Dermis microvascular lymphatic vessel endothelial cell (primary cell): ENCODE measurements around the gene APIP. TPM values are rescaled to one million over a fixed set of nuclear protein-coding genes. Genes with fewer than 3 reads are reported as not detected.

Experiments
- DNase-seq, 2 donors: peaks; one replicate each; pipeline versions ENCODE4 v3.0.0 to v3.0.0-alpha.2; 2010; ENCODE audit warnings: low read depth in 2 of 2
- total RNA-seq: library from RNA; depleted of rRNA; stranded (reverse); fragments of >200 nt; gene quantifications from 2 replicates; pipeline ENCODE4 v1.2.1, GENCODE V29; 2014

The APIP gene
- total RNA-seq, 1 donor from 2014 or later, result 16.6 TPM

DNA sequence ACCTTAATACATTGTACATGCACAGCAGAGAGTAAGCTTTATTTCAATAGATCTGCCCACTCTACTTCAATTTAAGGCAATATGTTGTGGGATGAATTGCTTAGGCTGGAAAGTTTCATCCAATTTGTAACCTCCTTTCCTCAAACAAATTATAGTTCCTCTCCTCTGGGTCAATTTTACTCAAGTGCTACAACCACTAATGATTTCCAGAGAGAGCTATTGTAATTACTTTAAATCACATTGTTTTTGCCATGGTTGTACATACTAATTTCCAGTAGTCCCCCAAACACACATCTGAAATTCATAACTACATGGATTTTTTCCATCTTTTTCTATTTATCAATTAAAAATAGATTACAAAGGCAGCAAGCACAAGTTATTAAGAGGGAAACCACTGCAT lies 72.9 kb downstream of the APIP start:
- DNase-seq, result no peak

DNA sequence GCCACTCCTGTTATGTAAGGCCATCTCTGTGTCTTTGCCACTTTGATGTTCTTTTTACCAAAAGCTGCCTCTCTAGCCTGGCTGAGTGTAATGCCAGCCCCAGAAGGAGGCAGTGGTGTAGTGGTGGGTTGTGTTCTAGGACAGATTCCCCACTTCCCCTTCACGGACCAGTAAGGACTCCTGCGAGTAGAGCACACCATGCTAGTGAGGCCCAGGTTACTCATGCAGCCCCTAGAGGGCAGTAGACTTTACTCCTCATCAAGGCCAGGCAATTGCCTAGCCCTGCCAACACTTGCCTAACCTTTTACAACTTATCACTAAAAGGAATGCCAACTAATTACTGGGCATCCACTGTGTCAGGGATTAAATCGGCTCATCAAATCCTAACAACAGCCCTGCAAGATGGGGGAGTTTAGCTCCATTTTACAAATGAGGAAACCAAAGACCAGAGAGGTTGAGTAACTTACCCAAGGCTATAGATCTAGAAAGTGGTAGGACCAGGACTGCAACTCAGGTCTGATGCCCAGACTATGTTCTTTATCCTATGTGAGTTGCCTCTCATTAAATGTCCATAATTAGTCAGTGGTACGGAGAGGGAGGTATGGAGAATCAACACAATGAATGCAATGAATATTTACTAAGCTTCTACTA lies 75.3 kb downstream of the APIP start:
- DNase-seq, result peak; percentile 6 to 37

DNA sequence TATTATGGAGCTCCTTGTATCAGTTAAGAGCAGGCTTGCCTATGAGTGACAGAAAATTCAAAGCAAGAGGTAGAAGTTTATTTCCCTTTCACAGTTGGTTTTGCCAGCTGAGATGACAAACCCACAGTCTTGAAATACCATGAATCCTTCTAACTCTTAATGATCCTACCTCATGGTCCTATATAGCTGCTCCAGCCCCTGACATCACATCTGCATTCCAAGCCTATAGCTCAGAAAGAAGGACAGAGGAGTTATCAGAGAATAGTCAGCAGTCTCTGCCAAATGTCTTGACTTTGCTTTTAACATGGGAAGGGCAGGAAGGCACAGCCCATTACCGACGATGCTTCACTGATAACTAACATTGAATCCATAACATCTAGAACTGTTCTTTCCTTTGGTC lies 76.2 kb downstream of the APIP start:
- no peak for DNase-seq

DNA sequence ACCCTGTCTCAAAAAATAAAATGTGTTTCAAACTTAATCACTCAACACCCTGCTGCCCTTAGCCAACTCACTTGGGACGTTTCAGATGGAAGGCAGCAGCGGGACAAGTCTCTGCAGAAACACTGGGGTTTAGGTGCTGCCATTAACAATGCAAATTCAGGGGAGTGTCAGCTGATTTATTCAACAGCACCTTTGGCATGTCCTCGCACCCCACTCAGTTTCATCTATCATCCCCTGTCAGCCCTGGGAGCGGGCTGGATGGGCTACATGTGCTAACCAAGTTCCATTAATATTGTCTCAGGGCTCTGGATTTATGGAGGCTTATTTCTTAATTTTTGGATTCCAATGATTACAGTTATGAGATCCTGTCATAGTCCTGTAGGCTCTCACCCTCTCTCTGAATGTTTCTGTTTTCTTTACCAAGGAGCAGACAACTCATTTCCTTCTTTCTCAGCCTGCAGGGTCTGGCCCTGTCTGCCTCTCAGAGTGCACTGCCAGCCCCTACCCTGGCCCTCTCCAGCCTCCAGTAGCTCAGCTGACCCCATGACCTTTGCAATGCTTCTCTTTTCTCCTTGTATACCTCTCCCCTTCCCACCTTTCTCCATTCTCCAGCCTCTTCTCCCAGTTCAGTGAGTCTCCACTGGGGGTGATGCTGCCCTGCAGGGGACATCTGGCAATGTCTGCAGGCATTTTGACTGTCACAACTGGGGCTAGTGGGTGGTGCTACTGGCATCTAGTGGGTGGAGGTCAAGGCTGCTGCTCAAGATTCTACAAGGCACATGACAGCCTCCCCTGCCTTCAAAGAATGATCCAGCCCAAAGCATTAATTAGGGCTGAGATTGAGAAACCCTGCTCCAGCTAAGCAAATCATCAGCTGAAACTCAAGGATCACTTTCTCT lies 79.0 kb downstream of the APIP start:
- DNase-seq, result peak in 1 of 2 donors; percentile 38

DNA sequence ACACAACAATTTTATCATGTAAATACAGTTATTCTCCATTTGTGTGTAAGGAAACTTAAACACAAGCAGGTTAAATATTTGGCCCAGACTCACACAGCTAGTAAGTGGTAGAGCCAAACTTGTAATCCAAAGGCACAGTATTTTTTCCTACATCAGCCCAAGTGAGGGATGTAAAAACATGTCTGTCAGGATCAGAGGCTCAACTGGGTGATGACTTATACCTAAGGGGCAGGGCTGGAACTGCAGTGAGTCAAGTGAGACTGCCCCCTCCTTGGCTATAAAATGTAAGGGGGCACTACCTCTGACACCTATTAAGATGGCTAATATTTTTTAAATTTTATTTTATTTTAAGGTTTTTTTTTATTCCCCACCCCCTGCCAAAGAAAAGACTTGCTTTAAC lies 82.6 kb downstream of the APIP start:
- no peak for DNase-seq

Other genes with a start within 250 kb of the APIP start
- 15.3 and 15.4 TPM in 2 replicates for gene PDHX, start 239 bp upstream of the APIP start, total RNA-seq
- gene CD44, start 222.8 kb upstream of the APIP start, total RNA-seq, result 1.8 and 5.0 TPM in 2 replicates